GM10248 (cell line): ENCODE measurements around the gene SLC6A13.

Source experiments
- CTCF ChIA-PET: fragments of 300-600 bp; sonication (Branson Sonifier 250); formaldehyde crosslinking; extraction: SDS; loops from one replicate; lab custom pipeline; 2021; ENCODE audit warnings: antibody characterized with exemption; lab: Yijun Ruan, JAX
- POLR2A ChIA-PET: fragments of 350-650 bp; sonication (Branson Sonifier 250); formaldehyde crosslinking; extraction: SDS; loops from one replicate; lab custom pipeline; 2020; ENCODE audit warnings: antibody characterized with exemption; lab: Yijun Ruan, JAX
- DNase-seq: peaks from one replicate; pipeline ENCODE4 v3.0.0; 2012; ENCODE audit errors: extremely low spot score
- CTCF ChIP-seq: IDR thresholded peaks from 2 replicates; pipeline ENCODE4 v1.5.1; 2012; ENCODE audit warnings: mild to moderate bottlenecking, low read depth; ENCODE audit errors: extremely low read depth, missing control alignments, control extremely low read depth

SLC6A13 gene

GRCh38 chr12:186006-186625 lies 76.5 kb downstream of the SLC6A13 start:
- ChIA-PET POLR2A (no interaction called here), CTCF (no interaction called here)
- DNase-seq = no peak
- no peak for TF ChIP-seq CTCF

DNA sequence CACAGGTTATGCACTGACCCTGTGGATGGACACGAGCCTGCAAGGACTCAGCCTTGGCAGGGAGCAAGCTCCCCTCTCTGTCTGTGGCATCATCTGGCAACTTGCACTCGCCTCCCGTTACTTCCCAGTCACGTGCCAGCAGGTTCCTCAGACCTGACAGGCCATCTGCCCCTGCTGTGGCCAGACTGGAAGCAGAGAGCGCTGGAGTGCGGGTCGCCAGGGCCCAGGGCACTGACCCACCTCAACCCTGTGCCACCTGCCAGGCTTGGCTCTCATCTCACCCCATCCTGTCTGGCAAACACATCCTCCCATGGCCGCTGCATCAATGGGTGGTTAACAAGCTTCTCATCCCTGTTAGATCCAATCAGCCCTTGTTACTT lies 77.1 kb downstream of the SLC6A13 start:
- POLR2A ChIA-PET = no interaction called here
- DNase-seq = no peak
- CTCF ChIA-PET = no interaction called here
- no peak for TF ChIP-seq CTCF

DNA sequence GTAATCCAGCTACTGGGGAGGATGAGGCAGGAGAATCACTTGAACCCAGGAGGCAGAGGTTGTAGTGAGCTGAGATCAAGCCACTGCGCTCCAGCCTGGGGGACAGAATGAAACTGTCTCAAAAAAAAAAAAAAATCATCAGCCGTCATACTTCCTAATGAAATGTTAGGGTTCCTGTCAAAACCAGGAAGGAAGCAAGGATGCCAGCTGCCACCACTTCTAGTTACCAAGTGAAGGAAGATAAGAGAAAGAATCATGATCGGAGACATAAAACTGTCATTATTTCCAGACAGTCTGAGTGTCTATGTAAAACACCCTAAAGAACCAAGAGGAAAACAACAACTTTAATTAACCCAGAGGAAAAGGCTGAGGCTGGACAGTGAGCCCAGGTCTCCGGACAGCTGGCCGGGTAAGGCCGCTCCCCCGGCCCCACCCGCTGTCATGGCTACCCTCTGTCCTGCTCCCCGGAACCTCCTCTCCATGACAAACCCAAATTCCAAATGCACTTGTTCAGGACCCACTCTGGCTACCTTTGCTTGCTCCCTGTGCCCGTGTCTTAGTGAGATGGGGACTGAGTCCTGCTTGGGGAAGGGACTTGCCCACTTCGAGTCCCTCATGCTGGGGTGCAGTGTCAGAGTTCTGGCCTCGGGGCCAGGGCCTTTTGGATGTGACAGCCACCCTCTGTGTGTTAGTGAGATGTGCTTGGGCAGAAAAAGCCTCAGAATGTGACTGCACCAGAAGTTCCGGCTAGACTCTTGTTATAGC lies 77.6 kb downstream of the SLC6A13 start:
- ChIA-PET CTCF (no interaction called here), POLR2A (no interaction called here)
- no peak for TF ChIP-seq CTCF
- no peak for DNase-seq

GRCh38 chr12:182381-182892 lies 80.2 kb downstream of the SLC6A13 start:
- POLR2A ChIA-PET = no interaction called here
- CTCF ChIA-PET = no interaction called here
- no peak for TF ChIP-seq CTCF
- DNase-seq = no peak

DNA sequence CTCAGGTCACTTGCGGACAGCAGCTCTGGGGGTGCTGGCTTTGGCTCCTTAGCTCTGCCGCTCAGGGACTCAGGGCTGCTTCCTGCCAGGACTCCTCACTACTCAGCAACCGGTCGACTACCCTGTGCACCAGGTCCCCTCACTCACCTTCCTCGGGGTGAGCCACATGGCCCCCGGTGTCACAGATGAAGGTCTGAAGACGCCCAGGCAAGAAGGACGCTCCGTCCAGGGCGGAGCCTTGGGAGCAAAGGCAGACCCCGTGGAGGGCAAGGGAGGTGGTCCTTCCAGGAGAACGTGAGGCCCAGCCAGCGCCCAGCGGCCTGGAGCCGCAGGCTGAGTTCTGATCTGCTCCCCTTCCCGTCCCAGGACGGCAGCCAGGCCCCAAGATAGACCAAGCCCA lies 80.7 kb downstream of the SLC6A13 start:
- POLR2A ChIA-PET = no interaction called here
- CTCF ChIA-PET = no interaction called here
- no peak for DNase-seq
- no peak for TF ChIP-seq CTCF

GRCh38 chr12:180445-180844 lies 82.2 kb downstream of the SLC6A13 start:
- CTCF ChIA-PET = interaction anchor here (1.0 kb wide), 1 partner anchor 9 kb away, joined by 3 read pairs; no protein-coding TSS in a partner anchor
- peak; percentile 78 for DNase-seq
- POLR2A ChIA-PET = no interaction called here
- no peak for TF ChIP-seq CTCF
